HG02571 (cell line): ENCODE measurements around the gene DAO.
"Not testable (repeated sequence)": the region's sequence is repeated elsewhere in the genome, so short reads cannot be mapped to it uniquely, and the experiment has no call there.

Experiments used
- ATAC-seq: cut with Tn5 transposase; IDR thresholded peaks from one replicate; pipeline ENCODE4 v1.9.1; 2021; ENCODE audit warnings: mild to moderate bottlenecking, moderate library complexity; ENCODE audit not compliant: unreplicated experiment

DAO gene

GRCh38 chr12:108849660-108850059, 30.2 kb upstream of the DAO start:
- ATAC-seq, result no peak

- ATAC-seq, result no peak
Observed at GRCh38 chr12:108850854-108851573, 28.9 kb upstream of the DAO start.

- ATAC-seq, result no peak
Observed at GRCh38 chr12:108852674-108853309, 27.1 kb upstream of the DAO start.

- no peak for ATAC-seq
Observed at GRCh38 chr12:108853426-108853825, 26.5 kb upstream of the DAO start.

- ATAC-seq, result no peak
Observed at GRCh38 chr12:108853981-108854446, 25.9 kb upstream of the DAO start.

GRCh38 chr12:108854451-108855283, 25.2 kb upstream of the DAO start:
- no peak for ATAC-seq

GRCh38 chr12:108855284-108856169, 24.4 kb upstream of the DAO start:
- no peak for ATAC-seq

- no peak for ATAC-seq
Observed at GRCh38 chr12:108856170-108856427, 23.8 kb upstream of the DAO start.

GRCh38 chr12:108856428-108857157, 23.3 kb upstream of the DAO start:
- ATAC-seq, result peak; percentile 14

- no peak for ATAC-seq
Observed at GRCh38 chr12:108857158-108857407, 22.8 kb upstream of the DAO start.

- ATAC-seq, result no peak
Observed at GRCh38 chr12:108858311-108859074, 21.4 kb upstream of the DAO start.

- not testable (repeated sequence) for ATAC-seq
Observed at GRCh38 chr12:108859141-108859922, 20.6 kb upstream of the DAO start.

GRCh38 chr12:108859923-108860291, 20.0 kb upstream of the DAO start:
- ATAC-seq, result no peak

- no peak for ATAC-seq
Observed at GRCh38 chr12:108860443-108860842, 19.4 kb upstream of the DAO start.

- ATAC-seq, result no peak
Observed at GRCh38 chr12:108861878-108862587, 17.9 kb upstream of the DAO start.

GRCh38 chr12:108862588-108862959, 17.3 kb upstream of the DAO start:
- no peak for ATAC-seq

GRCh38 chr12:108865169-108865568, 14.7 kb upstream of the DAO start:
- no peak for ATAC-seq

GRCh38 chr12:108866083-108866482, 13.8 kb upstream of the DAO start:
- ATAC-seq, result not testable (repeated sequence)

- no peak for ATAC-seq
Observed at GRCh38 chr12:108868781-108869180, 11.1 kb upstream of the DAO start.
